Measurements from ENCODE around the gene AGL.

DNA sequence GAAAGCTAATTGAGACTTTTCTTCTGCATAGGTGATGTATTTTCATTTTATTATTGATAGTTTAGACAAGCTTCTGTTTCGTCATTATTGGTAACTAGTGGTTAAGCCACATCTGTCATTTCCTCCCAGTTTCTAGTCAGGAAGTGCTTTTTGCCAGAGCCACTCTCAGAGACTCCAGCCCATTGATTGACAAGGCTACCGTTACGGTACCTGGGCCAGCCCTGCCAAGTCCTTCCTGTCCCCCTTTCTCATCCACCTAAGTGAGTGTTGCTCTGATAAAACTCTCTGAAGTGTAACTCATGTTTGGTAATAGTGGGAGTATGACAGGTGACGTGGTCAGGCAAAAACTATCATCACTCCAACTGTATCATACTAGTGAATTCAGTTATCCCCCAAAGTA is 29.6 kb upstream of the AGL start:
- no peak for TF ChIP-seq ZNF354B (CRISPR knock-in tag; IDR thresholded peaks at IDR 0.05)
- TF ChIP-seq, protein P1, sequence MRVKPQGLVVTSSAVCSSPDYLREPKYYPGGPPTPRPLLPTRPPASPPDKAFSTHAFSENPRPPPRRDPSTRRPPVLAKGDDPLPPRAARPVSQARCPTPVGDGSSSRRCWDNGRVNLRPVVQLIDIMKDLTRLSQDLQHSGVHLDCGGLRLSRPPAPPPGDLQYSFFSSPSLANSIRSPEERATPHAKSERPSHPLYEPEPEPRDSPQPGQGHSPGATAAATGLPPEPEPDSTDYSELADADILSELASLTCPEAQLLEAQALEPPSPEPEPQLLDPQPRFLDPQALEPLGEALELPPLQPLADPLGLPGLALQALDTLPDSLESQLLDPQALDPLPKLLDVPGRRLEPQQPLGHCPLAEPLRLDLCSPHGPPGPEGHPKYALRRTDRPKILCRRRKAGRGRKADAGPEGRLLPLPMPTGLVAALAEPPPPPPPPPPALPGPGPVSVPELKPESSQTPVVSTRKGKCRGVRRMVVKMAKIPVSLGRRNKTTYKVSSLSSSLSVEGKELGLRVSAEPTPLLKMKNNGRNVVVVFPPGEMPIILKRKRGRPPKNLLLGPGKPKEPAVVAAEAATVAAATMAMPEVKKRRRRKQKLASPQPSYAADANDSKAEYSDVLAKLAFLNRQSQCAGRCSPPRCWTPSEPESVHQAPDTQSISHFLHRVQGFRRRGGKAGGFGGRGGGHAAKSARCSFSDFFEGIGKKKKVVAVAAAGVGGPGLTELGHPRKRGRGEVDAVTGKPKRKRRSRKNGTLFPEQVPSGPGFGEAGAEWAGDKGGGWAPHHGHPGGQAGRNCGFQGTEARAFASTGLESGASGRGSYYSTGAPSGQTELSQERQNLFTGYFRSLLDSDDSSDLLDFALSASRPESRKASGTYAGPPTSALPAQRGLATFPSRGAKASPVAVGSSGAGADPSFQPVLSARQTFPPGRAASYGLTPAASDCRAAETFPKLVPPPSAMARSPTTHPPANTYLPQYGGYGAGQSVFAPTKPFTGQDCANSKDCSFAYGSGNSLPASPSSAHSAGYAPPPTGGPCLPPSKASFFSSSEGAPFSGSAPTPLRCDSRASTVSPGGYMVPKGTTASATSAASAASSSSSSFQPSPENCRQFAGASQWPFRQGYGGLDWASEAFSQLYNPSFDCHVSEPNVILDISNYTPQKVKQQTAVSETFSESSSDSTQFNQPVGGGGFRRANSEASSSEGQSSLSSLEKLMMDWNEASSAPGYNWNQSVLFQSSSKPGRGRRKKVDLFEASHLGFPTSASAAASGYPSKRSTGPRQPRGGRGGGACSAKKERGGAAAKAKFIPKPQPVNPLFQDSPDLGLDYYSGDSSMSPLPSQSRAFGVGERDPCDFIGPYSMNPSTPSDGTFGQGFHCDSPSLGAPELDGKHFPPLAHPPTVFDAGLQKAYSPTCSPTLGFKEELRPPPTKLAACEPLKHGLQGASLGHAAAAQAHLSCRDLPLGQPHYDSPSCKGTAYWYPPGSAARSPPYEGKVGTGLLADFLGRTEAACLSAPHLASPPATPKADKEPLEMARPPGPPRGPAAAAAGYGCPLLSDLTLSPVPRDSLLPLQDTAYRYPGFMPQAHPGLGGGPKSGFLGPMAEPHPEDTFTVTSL (CRISPR knock-in tag; IDR thresholded peaks at IDR 0.05; ENCODE audit: borderline replicate concordance): no peak
- TF ChIP-seq, protein P2, sequence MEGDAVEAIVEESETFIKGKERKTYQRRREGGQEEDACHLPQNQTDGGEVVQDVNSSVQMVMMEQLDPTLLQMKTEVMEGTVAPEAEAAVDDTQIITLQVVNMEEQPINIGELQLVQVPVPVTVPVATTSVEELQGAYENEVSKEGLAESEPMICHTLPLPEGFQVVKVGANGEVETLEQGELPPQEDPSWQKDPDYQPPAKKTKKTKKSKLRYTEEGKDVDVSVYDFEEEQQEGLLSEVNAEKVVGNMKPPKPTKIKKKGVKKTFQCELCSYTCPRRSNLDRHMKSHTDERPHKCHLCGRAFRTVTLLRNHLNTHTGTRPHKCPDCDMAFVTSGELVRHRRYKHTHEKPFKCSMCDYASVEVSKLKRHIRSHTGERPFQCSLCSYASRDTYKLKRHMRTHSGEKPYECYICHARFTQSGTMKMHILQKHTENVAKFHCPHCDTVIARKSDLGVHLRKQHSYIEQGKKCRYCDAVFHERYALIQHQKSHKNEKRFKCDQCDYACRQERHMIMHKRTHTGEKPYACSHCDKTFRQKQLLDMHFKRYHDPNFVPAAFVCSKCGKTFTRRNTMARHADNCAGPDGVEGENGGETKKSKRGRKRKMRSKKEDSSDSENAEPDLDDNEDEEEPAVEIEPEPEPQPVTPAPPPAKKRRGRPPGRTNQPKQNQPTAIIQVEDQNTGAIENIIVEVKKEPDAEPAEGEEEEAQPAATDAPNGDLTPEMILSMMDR (CRISPR knock-in tag; IDR thresholded peaks at IDR 0.05): no peak
- TF ChIP-seq, protein P3, sequence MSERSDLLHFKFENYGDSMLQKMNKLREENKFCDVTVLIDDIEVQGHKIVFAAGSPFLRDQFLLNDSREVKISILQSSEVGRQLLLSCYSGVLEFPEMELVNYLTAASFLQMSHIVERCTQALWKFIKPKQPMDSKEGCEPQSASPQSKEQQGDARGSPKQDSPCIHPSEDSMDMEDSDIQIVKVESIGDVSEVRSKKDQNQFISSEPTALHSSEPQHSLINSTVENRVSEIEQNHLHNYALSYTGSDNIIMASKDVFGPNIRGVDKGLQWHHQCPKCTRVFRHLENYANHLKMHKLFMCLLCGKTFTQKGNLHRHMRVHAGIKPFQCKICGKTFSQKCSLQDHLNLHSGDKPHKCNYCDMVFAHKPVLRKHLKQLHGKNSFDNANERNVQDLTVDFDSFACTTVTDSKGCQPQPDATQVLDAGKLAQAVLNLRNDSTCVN (CRISPR knock-in tag; IDR thresholded peaks at IDR 0.05; ENCODE audit: borderline replicate concordance): no peak

Data from HepG2 (cell line).